Prostate gland (tissue), 2 donors: ENCODE measurements around the gene SPTY2D1.

Experiments
- CTCF ChIP-seq, 4 experiments: fragments of 200-600 bp in 2 of 4; fragments of 450-650 bp in 2 of 4; sonication (generic) in 2 of 4; IDR thresholded peaks; 1 replicate in 3 of 4; 2 replicates in 1 of 4; pipeline ENCODE4 v1.5.1; 2016 to 2019; ENCODE audit warnings: antibody characterized with exemption in 4 of 4, mild to moderate bottlenecking in 2 of 4, moderate library complexity in 2 of 4
- POLR2A ChIP-seq: fragments of 450-650 bp; IDR thresholded peaks from one replicate; pipeline ENCODE4 v1.6.1; 2016; ENCODE audit warnings: antibody characterized with exemption, mild to moderate bottlenecking
- POLR2AphosphoS5 ChIP-seq: sonication (generic); formaldehyde crosslinking; IDR thresholded peaks from one replicate; pipeline ENCODE4 v1.6.1; 2017; ENCODE audit warnings: antibody characterized with exemption

GRCh38 chr11:18682466-18682865, 48.3 kb upstream of the SPTY2D1 start:
- TF ChIP-seq POLR2A = no peak
- no peak for TF ChIP-seq CTCF (IDR thresholded peaks at IDR 0.05)
- TF ChIP-seq POLR2AphosphoS5 = no peak
